T-helper 1 cell treated with Interleukin-12 subunit alpha and Interleukin-12 subunit beta and Interleukin-4 antibody, amounts not matched to agents 30 ng/mL and 1 ng/mL, for 36 hours (primary cell): ENCODE results near the gene PLCZ1. TPM values are rescaled to one million over a fixed set of nuclear protein-coding genes. Genes with fewer than 3 reads are reported as not detected.

Experiments used
- intact Hi-C: fragments of 100-400 bp; cut with micrococcal nuclease; formaldehyde crosslinking; loops from one replicate; pipeline ENCODE4 v1.15.1; 2024
- total RNA-seq: library from RNA; stranded (reverse); gene quantifications from 2 replicates; pipeline ENCODE4 v1.2.3, GENCODE V29; 2022

PLCZ1 gene
- total RNA-seq, 1 donor from 2014 or later = not detected

DNA sequence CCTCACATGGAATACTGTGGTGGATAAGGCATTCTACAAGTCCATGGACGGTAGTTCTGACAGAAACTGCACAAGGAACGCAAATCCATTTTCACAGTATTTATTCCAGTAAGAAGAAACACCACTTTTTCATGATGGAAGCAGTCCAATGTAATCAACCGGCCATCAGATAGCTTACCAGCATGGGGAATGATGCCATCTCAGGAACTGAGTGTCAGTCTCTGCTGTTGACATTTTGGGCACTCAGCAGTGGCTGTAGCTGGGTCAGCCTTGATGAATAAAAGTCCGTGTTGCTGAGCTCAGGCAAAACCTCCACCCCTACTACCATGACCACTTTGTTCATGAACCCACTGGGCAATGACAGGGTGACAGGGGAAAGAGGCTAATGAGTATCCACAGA, 103.4 kb downstream of the PLCZ1 start:
- intact Hi-C loops = no loop called here

Other genes with a start within 250 kb of the PLCZ1 start
- not detected in 2 replicates for gene CAPZA3, start 107 bp upstream of the PLCZ1 start, total RNA-seq